Measurements from ENCODE around the gene REEP3.

REEP3 gene

DNA sequence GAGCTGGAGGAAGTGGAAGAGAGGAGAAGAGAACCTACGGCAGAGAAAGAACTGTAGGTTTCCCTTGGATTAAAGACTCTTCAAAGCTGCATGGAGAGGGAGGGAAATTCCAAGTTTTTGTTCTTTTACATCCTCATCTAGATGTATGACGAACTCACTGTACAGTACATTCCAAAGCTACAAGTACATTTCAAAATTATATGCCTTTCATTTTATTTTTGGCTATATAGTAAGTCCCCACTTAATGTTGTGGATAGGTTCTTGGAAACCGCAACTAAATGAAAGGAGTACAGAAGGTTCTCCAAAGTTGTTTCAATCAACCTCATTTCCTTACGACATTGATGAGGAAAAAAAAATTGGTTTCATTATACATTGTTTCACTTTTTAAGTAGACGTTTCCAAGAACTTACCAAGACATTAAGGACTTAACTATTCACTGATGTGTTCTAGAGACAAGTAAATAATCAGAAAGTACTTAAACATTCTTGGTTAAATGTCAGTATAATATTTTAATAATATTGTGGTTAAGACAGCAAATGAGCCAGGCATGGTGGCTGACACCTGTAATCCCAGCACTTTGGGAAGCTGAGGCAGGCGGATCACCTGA lies 39.3 kb upstream of the REEP3 start:
- TF ChIP-seq FOXP2 (optimal IDR thresholded peaks at IDR 0.05; ENCODE audit: borderline replicate concordance, extremely low read depth, extremely low read length, insufficient read depth) (no peak), SIN3A (IDR thresholded peaks at IDR 0.05; ENCODE audit: borderline replicate concordance, insufficient read depth, low read length) (no peak), TAF1 (IDR thresholded peaks at IDR 0.05; ENCODE audit: borderline replicate concordance, insufficient read depth, low read length) (no peak), POLR2AphosphoS5 (IDR thresholded peaks at IDR 0.05; ENCODE audit: low read depth, low read length) (no peak)
- TF ChIP-seq, protein P1, sequence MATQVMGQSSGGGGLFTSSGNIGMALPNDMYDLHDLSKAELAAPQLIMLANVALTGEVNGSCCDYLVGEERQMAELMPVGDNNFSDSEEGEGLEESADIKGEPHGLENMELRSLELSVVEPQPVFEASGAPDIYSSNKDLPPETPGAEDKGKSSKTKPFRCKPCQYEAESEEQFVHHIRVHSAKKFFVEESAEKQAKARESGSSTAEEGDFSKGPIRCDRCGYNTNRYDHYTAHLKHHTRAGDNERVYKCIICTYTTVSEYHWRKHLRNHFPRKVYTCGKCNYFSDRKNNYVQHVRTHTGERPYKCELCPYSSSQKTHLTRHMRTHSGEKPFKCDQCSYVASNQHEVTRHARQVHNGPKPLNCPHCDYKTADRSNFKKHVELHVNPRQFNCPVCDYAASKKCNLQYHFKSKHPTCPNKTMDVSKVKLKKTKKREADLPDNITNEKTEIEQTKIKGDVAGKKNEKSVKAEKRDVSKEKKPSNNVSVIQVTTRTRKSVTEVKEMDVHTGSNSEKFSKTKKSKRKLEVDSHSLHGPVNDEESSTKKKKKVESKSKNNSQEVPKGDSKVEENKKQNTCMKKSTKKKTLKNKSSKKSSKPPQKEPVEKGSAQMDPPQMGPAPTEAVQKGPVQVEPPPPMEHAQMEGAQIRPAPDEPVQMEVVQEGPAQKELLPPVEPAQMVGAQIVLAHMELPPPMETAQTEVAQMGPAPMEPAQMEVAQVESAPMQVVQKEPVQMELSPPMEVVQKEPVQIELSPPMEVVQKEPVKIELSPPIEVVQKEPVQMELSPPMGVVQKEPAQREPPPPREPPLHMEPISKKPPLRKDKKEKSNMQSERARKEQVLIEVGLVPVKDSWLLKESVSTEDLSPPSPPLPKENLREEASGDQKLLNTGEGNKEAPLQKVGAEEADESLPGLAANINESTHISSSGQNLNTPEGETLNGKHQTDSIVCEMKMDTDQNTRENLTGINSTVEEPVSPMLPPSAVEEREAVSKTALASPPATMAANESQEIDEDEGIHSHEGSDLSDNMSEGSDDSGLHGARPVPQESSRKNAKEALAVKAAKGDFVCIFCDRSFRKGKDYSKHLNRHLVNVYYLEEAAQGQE (IDR thresholded peaks at IDR 0.05; ENCODE audit: insufficient read depth in 1 of 2, low read depth in 2 of 2, low read length in 2 of 2): no peak

DNA sequence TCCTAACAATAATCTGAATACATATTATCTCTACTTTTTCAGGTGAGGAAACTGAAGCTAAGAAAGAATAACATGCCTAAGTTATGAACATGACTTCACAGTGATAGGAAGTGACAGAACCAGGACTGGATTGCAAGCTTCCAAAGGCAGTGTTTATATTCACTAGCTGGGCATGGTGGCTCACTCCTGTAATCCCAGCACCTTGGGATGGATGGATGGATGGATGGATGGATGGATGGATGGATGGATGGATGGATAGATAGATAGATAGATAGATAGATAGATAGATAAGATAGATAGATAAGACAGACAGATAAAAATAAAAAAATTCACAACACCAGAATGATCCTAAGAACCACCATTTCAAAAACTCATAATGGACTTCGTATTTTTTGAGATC lies 37.2 kb upstream of the REEP3 start:
- no peak for TF ChIP-seq SIN3A (IDR thresholded peaks at IDR 0.05; ENCODE audit: borderline replicate concordance, insufficient read depth, low read length)
- TF ChIP-seq, protein P1 (IDR thresholded peaks at IDR 0.05; ENCODE audit: insufficient read depth in 1 of 2, low read depth in 2 of 2, low read length in 2 of 2): no peak
- no peak for TF ChIP-seq POLR2AphosphoS5 (IDR thresholded peaks at IDR 0.05; ENCODE audit: low read depth, low read length)
- TF ChIP-seq TAF1 (IDR thresholded peaks at IDR 0.05; ENCODE audit: borderline replicate concordance, insufficient read depth, low read length): no peak

GRCh38 chr10:63487990-63488389 lies 33.2 kb upstream of the REEP3 start:
- TF ChIP-seq, protein P1 (IDR thresholded peaks at IDR 0.05; ENCODE audit: insufficient read depth in 1 of 2, low read depth in 2 of 2, low read length in 2 of 2): no peak
- no peak for TF ChIP-seq FOXP2 (optimal IDR thresholded peaks at IDR 0.05; ENCODE audit: borderline replicate concordance, extremely low read depth, extremely low read length, insufficient read depth)
- TF ChIP-seq TAF1 (IDR thresholded peaks at IDR 0.05; ENCODE audit: borderline replicate concordance, insufficient read depth, low read length): no peak
- TF ChIP-seq SIN3A (IDR thresholded peaks at IDR 0.05; ENCODE audit: borderline replicate concordance, insufficient read depth, low read length): no peak

GRCh38 chr10:63489838-63490237 lies 31.4 kb upstream of the REEP3 start:
- TF ChIP-seq, protein P1 (IDR thresholded peaks at IDR 0.05; ENCODE audit: insufficient read depth in 1 of 2, low read depth in 2 of 2, low read length in 2 of 2): no peak
- TF ChIP-seq POLR2AphosphoS5 (IDR thresholded peaks at IDR 0.05; ENCODE audit: low read depth, low read length) (no peak), SIN3A (IDR thresholded peaks at IDR 0.05; ENCODE audit: borderline replicate concordance, insufficient read depth, low read length) (no peak), FOXP2 (optimal IDR thresholded peaks at IDR 0.05; ENCODE audit: borderline replicate concordance, extremely low read depth, extremely low read length, insufficient read depth) (no peak), TAF1 (IDR thresholded peaks at IDR 0.05; ENCODE audit: borderline replicate concordance, insufficient read depth, low read length) (no peak)
